HG03565 (cell line): ENCODE results near the gene YIF1A.

Experiments used
- ATAC-seq: cut with Tn5 transposase; IDR thresholded peaks from one replicate; pipeline ENCODE4 v1.9.1; 2021; ENCODE audit warnings: mild to moderate bottlenecking, moderate library complexity; ENCODE audit not compliant: unreplicated experiment

YIF1A gene

DNA sequence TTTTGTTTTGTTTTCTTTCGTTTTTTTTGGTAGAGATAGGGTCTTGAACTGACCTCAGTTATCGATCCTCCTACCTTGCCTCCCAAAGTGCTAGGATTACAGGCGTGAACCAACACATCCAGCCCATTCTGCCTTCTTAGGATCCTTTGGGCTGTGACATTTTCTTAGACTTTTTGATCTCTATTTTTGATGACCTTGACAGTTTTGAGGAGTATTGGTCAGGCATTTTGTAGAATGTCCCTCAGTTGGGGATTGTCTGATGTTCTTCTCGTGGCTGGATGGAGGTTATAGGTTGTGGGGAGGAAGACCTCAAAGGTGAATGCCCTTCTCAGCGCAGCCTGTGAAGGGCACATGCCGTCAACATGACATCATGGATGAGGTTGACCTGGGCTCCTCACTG lies 40.0 kb downstream of the YIF1A start:
- no peak for ATAC-seq

DNA sequence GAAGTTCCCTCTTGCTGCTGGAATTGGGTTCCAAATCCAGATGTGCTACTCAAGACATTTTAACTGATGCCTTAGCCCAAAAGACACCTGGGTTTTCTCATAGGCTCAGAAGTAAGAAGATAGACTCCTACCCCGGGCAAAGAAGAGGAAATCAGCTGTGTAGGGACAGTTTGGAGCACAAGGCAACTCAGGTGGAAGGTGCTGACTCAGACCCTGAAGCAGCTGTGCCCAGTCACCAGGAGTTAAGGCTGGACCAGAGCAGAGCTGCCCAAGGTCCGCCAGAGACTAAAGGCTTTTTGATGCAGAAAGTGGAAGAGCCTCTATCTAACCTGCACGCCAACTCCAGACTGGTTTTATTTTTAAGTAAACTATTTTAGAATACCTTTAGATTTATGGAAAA lies 41.1 kb downstream of the YIF1A start:
- ATAC-seq: no peak

DNA sequence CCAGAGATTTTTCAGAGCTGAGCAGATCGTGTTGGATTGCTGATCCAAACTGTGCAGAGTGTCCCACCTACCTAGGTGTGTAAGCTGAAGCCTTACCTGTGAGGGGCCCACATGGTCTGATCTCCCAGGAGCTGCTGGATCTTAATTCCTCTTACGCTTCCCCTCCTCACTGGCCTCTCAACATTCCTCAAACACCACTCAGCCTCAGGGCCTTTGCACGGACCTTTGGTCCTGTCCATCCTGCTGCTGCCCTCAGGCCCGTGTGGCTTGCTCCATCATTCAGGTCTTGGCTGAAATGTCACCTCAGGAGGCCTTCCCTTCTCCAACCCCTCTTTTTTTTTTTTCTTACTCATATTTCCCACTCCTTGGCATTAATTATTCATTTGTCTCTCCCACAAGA lies 41.6 kb downstream of the YIF1A start:
- no peak for ATAC-seq

DNA sequence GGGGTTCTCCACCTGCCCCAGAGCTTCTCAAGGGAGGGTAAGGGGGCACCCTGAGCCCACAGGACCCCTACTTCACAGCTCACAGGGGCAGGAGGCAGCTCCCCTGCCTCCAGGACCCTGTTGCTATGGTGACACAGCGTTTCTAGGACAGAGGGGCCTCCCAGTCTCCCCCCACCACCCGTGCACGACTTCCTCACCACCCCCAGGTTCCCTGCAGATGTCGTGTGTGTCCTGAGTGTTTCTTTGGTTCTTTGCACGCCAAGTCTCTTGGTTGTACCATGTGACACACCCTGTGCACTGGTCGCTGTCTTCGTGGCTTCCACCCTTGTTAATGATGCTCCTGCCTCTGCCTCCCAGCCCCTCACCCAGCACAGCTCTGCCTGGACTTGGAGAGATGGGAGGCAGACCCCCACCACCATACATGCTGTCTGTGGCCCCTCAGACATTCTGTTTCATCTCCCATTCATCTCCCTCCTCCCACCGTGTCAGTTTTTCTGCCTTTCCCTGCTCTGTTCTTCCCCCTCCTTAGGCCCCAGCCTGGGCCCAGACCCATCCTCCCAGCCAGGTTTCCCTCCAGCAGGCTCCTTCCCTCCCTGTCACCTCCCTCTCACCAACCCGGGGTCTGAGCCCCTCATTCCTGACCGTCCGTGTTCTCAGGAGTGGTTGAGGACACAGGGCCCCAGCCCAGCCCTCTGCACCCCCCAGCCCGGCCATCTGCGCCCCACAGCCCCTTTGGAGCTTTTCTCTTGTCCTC lies 45.0 kb downstream of the YIF1A start:
- no peak for ATAC-seq

DNA sequence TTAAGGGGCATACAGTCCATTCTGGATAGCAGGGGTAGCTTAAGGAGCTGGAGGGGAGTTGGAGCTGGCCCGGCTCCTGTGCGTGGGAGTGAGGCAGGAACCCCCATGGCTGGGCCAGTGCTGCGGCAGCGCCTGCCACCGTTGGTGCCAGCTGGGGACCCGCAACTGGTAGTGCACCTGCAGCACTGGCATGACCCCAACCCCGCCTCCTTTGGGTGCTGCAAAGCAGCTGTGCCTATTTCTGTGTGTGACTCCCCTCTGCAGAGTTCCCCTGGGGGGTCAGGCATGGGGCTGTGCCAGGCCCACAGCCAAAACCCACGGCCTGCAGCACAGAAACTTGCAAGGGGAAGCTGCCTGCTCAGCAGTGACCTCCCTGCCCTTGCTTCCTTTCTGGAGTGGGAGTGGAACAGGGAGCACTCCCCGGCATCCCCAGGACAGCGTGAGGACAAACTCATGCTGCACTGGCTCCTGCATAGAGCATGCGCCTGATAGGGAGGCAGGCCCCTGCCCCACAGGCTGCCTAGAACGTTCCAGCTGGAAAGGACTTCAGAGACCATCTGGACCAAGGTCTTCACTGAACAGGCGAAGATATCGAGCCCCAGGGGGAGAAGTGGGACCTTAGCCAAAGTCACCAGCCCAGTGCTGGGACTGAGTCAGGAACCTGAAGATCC lies 46.7 kb downstream of the YIF1A start:
- no peak for ATAC-seq

DNA sequence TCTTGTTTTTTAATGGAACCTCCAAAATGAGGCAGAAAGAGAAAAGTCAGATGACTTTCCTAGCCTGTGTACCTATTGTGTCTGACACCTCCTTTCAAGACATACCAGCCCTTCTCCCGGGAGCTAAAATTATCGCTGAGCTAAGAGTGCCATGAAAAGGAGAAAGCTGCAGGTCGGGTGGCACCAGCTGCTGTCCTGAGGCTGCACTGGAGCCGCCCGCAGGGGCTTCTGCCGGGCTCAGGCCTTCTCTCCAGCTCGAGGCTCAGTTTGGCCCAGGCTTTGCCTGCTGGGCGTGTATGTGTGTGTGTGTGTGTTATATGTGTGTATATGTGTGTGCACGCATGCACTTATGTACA lies 48.2 kb downstream of the YIF1A start:
- no peak for ATAC-seq

DNA sequence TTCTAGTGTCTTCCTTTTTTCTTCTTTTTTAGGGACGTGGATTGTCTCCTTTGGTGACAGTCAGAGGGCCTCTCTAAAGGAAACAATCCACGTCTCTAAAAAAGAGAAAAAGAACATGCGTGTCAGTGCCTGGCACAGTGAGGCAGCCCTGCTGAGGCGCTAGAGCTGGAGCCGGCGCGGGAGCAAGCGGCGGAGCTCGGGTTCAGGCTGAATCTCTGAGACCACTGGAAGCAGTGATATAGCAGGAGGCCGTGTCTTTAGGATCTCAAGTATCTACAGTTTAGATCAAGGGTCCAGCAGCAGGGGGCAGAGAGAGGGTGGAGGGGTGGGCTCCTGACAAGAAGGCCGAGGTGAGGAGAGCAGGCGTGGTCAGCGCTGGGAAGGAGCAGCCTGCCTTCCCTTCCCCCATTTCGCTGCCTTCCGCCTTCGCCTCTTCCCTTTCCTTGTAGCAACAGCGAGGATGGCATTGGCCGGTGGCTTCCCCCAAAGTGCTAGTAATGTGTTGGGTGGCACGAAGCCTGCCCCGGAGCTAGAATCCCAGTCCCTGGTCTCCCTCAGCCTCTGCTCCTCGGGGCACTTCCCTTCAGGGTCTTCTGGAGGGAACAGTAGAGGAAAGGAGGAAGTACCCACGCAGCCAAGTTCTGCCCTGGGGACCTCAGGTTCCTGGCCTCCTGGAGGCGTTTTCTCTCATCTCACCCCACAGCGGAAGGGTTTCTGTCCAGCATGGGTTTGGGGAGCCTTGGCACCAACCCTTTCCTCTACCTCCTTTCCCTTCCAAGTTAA lies 48.8 kb downstream of the YIF1A start:
- no peak for ATAC-seq

DNA sequence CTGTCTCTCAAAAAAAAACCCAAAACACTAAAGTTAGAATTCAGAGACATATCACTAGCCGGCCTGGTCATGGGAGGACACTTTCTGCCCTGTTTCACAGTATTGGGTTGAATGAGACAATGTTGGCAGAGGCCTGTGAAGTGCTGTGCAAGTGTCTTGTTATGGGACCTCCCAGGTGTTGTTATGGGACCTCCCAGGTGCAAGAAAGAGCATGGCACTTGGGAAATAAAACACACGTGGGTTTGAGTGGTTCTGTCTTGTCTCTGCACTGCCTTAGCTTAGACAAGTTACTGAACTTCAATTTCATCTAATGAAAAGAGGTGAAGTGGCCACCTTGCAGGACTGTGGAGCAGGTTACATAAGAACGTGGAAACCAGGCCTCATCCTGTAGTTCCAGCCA lies 49.4 kb downstream of the YIF1A start:
- ATAC-seq: no peak

DNA sequence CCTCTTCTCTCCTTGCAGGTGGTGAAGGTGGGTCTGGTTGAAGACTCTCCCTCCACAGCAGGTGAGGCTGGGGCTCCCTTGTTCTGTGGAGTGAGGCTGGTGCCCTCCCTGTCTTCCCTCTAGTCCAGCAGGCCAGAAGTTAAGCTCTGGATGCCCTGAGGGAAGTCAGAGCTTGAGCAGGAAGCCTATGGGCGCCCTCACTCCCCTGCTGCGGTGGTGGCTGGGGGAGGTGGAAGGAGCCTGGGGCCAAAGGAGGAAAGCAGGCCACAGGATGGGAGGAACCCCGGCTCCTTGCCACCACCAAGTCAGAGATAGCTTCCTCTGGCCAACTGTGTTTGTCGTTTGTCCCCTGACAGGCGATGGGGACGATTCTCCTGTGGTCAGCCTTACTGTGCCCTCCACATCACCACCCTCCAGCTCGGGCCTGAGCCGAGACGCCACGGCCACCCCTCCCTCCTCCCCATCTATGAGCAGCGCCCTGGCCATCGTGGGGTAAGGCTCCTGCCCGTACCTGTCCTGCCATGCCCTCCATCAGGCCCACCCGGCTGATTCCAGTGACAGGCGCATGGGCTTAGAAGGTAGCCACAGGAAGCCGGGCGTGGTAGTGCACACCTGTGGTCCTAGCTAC lies 50.0 kb downstream of the YIF1A start:
- no peak for ATAC-seq

DNA sequence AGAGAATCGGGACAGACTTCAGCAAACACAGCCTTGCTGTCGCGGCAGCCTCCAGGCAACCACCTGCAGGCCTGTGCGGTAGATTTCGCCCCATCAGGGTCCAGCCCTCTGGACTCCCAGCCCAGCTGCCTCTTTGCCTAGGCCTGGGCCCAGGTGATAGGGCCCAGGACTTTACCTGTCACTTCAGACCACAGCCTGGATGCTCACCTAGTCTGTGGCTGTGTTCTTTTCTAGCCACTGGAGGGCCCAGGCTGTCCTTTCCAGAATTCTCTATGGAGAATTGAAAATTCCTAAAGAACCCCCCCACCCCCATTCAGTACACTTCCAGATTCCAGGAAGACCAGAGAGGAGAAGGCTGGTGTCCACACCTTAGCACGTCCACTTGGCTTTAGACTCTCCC lies 51.1 kb downstream of the YIF1A start:
- no peak for ATAC-seq

DNA sequence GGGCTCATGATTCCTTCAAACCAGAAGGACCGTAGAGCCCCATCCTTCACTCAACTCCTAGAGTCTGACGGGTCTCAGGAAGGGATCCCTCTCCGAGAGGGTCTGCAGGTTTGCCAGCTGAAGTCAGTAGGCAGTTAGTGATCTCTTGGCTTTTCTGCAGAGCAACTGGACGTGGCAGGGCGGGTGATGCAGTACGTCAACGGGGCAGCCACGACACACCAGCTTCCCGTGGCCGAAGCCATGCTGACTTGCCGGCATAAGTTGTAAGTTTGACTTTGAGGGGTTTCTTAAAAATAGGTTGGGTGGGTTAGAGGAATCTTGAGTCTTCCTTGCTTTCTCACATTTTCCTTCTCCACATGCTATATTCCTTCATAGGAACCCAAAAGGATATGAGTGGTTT lies 53.8 kb downstream of the YIF1A start:
- no peak for ATAC-seq
